OCI-LY1 (cell line): Measurements from ENCODE around the gene DXO.

Experiments
- H2AFZ ChIP-seq: fragments of 200-600 bp; sonication (generic), shearing (Covaris generic); 2 replicates; pipeline ENCODE4 v1.6.0; 2014; ENCODE audit warnings: antibody characterized with exemption, mild to moderate bottlenecking, low read length
- H3F3A ChIP-seq: fragments of 200-600 bp; sonication (generic), shearing (Covaris generic); 2 replicates; pipeline ENCODE4 v1.6.0; 2014; ENCODE audit warnings: mild to moderate bottlenecking, antibody characterized with exemption, low read length, moderate library complexity; ENCODE audit not compliant: insufficient read depth
- H3K27ac ChIP-seq: fragments of 200-600 bp; sonication (generic); 2 replicates; pipeline ENCODE4 v1.5.1; 2014; ENCODE audit warnings: low read length, mixed run types, mild to moderate bottlenecking, low read depth; ENCODE audit not compliant: poor library complexity, severe bottlenecking
- H3K27me3 ChIP-seq: fragments of 200-600 bp; sonication (generic); 2 replicates; pipeline ENCODE4 v1.6.0; 2014; ENCODE audit warnings: antibody characterized with exemption, mild to moderate bottlenecking, low read length, moderate library complexity; ENCODE audit not compliant: insufficient read depth
- H3K36me3 ChIP-seq: fragments of 200-600 bp; sonication (generic); 2 replicates; pipeline ENCODE4 v1.6.1; 2014; ENCODE audit warnings: mild to moderate bottlenecking, antibody characterized with exemption, low read length, moderate library complexity, mixed read lengths; ENCODE audit not compliant: insufficient read depth
- H3K4me1 ChIP-seq: fragments of 200-600 bp; sonication (generic); 2 replicates; pipeline ENCODE4 v1.5.1; 2014; ENCODE audit warnings: mild to moderate bottlenecking, low read length, moderate library complexity; ENCODE audit not compliant: insufficient read depth, severe bottlenecking
- H3K4me2 ChIP-seq: fragments of 200-600 bp; sonication (generic), shearing (Covaris generic); 2 replicates; pipeline ENCODE4 v1.6.1; 2014; ENCODE audit warnings: low read length
- H3K4me3 ChIP-seq: fragments of 200-600 bp; sonication (generic); 2 replicates; pipeline ENCODE4 v1.5.1; 2014; ENCODE audit warnings: low read length, low read depth, mild to moderate bottlenecking, mixed read lengths; ENCODE audit not compliant: poor library complexity, severe bottlenecking
- H3K79me2 ChIP-seq: fragments of 200-600 bp; shearing (Covaris generic); 2 replicates; pipeline ENCODE4 v1.6.1; 2016; ENCODE audit warnings: mixed run types, low read length, mixed read lengths; ENCODE audit not compliant: insufficient read depth
- H3K9ac ChIP-seq: fragments of 200-600 bp; sonication (generic), shearing (Covaris generic); 2 replicates; pipeline ENCODE4 v1.6.1; 2014; ENCODE audit warnings: mild to moderate bottlenecking, low read length, mixed read lengths
- H3K9me2 ChIP-seq: fragments of 200-600 bp; sonication (generic), shearing (Covaris generic); 2 replicates; pipeline ENCODE4 v1.6.1; 2014; ENCODE audit warnings: low read depth, mild to moderate bottlenecking, low read length, mixed read lengths
- H3K9me3 ChIP-seq: fragments of 200-600 bp; shearing (Covaris generic); 2 replicates; pipeline ENCODE4 v1.6.1; 2014; ENCODE audit warnings: low read length, mixed read lengths
- H4K20me1 ChIP-seq: fragments of 200-600 bp; sonication (generic), shearing (Covaris generic); 2 replicates; pipeline ENCODE4 v1.6.0; 2016; ENCODE audit warnings: mild to moderate bottlenecking, low read length; ENCODE audit not compliant: insufficient read depth
- CTCF ChIP-seq: fragments of 200-600 bp; sonication (generic), shearing (Covaris generic); IDR thresholded peaks from 2 replicates; pipeline ENCODE4 v1.5.1; 2017; ENCODE audit warnings: mild to moderate bottlenecking, antibody characterized with exemption, low read length, moderate library complexity, mixed read lengths
- EZH2 ChIP-seq: fragments of 200-600 bp; sonication (generic), shearing (Covaris generic); IDR thresholded peaks from 2 replicates; pipeline ENCODE4 v1.8.0; 2017; ENCODE audit warnings: borderline replicate concordance, mixed run types, mild to moderate bottlenecking, antibody characterized with exemption, low read length, moderate library complexity, mixed read lengths

DXO gene

GRCh38 chr6:31920811-31921210 lies 51.1 kb downstream of the DXO start:
- Histone ChIP-seq H3K9me3 (no peaks in the 10 kb centered on the region), H3K9ac (no peak overlapping the region), H3K27me3 (peaks cover 2% of the 10 kb centered on the region; the same call in 1 of the 2 replicates), H4K20me1 (no peaks in the 10 kb centered on the region), H3K4me1 (no peaks in the 10 kb centered on the region), H3K4me3 (no peak overlapping the region), H3K36me3 (no peaks in the 10 kb centered on the region; the same call in 1 of the 2 replicates), H3K79me2 (no peaks in the 10 kb centered on the region), H3K27ac (no peak overlapping the region), H3F3A (no peaks in the 10 kb centered on the region), H3K4me2 (no peak overlapping the region), H2AFZ (no peak overlapping the region), H3K9me2 (no peaks in the 10 kb centered on the region)
- TF ChIP-seq EZH2 (no peak), CTCF (no peak)
